ENCODE measurements around the gene CLDND1. TPM values are rescaled to one million over a fixed set of nuclear protein-coding genes. Genes with fewer than 3 reads are reported as not detected.

Gene CLDND1
- total and polyA plus RNA-seq, 10 of the 15 experiments (the other 5 are each of a cell fraction or from before 2014, with no cell fraction given): 97.8 to 225 (median 152) TPM

DNA sequence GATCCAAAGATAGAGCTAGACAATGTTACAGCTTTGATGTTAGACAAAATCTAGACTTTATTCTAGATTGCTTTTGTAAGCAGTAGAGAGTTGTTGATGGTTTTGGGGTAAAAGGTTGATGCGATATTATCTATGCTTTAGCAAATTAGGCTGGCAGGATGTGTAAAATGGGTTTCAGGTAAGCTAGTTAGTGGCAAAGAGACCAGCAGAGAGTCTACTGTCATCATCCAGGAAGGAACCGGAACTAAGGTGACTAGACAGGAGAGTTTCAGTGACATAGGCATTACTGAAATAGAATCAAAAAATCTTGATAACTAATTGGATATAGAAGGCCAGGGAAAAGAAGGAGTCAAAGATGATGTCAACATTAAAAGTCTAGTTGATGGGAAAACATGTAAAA, 14.1 kb downstream of the CLDND1 start:
- no peak for FAIRE-seq
- peak; percentile 18; the same call in 2 of the 3 replicates for ATAC-seq
- BruUV-seq (replicated peaks): no TSS peak
- ChIA-PET RAD21 (ENCODE audit: unreplicated experiment) (interaction anchor here (1.0 kb wide), 1 partner anchor 15 kb away, joined by 3 read pairs; the partner anchor contains the start of gene CLDND1), CTCF (interaction anchor here (1.2 kb wide), 1 partner anchor 64 kb away, joined by 4 read pairs; no protein-coding TSS in a partner anchor), SMC1A (ENCODE audit: uncharacterized antibody, unreplicated experiment) (interaction anchor here (1.1 to 1.5 kb wide), 3 partner anchors 10 to 62 kb away, joined by 3 to 5 read pairs (median 4); no protein-coding TSS in a partner anchor), POLR2A (interaction anchor here (1.2 kb wide), 1 partner anchor 24 kb away, joined by 3 read pairs; no protein-coding TSS in a partner anchor)
- Histone ChIP-seq H3K4me3 (no peak overlapping the region), H3K9me3 (replicated peaks; ENCODE audit: control insufficient read depth, insufficient read depth, low read length) (no peaks in the 10 kb centered on the region), H3K27me3 (replicated peaks in 1 of 2; ENCODE audit: control insufficient read depth in 2 of 2, insufficient read depth in 2 of 2, low read length in 1 of 2) (no peaks in the 10 kb centered on the region), H3K9ac (ENCODE audit: control insufficient read depth, insufficient read depth, low read length) (no peak overlapping the region), H3K36me3 (ENCODE audit: control insufficient read depth in 2 of 2, insufficient read depth in 2 of 2, low read length in 1 of 2) (no peaks in the 10 kb centered on the region; a peak in 1 of 4 replicates), H3K27ac (ENCODE audit: control insufficient read depth, insufficient read depth) (no peak overlapping the region), H2AFZ (ENCODE audit: control insufficient read depth, low read depth, low read length) (no peak overlapping the region), H3K4me1 (ENCODE audit: control insufficient read depth, insufficient read depth, low read length) (no peaks in the 10 kb centered on the region), H3K79me2 (ENCODE audit: control insufficient read depth, insufficient read depth, low read length) (no peaks in the 10 kb centered on the region), H3K4me2 (ENCODE audit: control insufficient read depth, insufficient read depth) (no peak overlapping the region), H4K20me1 (ENCODE audit: control insufficient read depth, insufficient read depth) (no peaks in the 10 kb centered on the region)
- in situ Hi-C loops (cut with MboI) (no loop called here), intact Hi-C loops (cut with micrococcal nuclease; ENCODE audit: unreplicated experiment) (no loop called here)
- WGBS (ENCODE audit: insufficient coverage, insufficient replicate concordance, low lambda C conversion rate, missing lambda C conversion rate): 100% methylated on average over 2 of the region's 2 CpGs
- no peak for DNase-seq (ENCODE audit: low read depth, low spot score)
- TF ChIP-seq RCOR1 (conservative IDR thresholded peaks at IDR 0.05; ENCODE audit: low read depth, low read length) (no peak), ZNF622 (IDR thresholded peaks at IDR 0.05) (no peak), RB1 (IDR thresholded peaks at IDR 0.05; ENCODE audit: borderline replicate concordance) (no peak), BMI1 (IDR thresholded peaks at IDR 0.05; ENCODE audit: borderline replicate concordance) (no peak), SMARCA5 (IDR thresholded peaks at IDR 0.05) (no peak), EGR1 (IDR thresholded peaks at IDR 0.05; ENCODE audit: borderline replicate concordance in 1 of 2, low read depth in 2 of 2, low read length in 2 of 2) (no peak), MXI1 (IDR thresholded peaks at IDR 0.05; ENCODE audit: low read depth, low read length) (no peak), RBBP5 (conservative IDR thresholded peaks at IDR 0.05) (no peak), DPF2 (IDR thresholded peaks at IDR 0.05) (no peak), POU2F2 (IDR thresholded peaks at IDR 0.05; ENCODE audit: borderline replicate concordance, low read depth, low read length) (no peak), NR2C1 (IDR thresholded peaks at IDR 0.05) (no peak)
- TF ChIP-seq, protein P1, sequence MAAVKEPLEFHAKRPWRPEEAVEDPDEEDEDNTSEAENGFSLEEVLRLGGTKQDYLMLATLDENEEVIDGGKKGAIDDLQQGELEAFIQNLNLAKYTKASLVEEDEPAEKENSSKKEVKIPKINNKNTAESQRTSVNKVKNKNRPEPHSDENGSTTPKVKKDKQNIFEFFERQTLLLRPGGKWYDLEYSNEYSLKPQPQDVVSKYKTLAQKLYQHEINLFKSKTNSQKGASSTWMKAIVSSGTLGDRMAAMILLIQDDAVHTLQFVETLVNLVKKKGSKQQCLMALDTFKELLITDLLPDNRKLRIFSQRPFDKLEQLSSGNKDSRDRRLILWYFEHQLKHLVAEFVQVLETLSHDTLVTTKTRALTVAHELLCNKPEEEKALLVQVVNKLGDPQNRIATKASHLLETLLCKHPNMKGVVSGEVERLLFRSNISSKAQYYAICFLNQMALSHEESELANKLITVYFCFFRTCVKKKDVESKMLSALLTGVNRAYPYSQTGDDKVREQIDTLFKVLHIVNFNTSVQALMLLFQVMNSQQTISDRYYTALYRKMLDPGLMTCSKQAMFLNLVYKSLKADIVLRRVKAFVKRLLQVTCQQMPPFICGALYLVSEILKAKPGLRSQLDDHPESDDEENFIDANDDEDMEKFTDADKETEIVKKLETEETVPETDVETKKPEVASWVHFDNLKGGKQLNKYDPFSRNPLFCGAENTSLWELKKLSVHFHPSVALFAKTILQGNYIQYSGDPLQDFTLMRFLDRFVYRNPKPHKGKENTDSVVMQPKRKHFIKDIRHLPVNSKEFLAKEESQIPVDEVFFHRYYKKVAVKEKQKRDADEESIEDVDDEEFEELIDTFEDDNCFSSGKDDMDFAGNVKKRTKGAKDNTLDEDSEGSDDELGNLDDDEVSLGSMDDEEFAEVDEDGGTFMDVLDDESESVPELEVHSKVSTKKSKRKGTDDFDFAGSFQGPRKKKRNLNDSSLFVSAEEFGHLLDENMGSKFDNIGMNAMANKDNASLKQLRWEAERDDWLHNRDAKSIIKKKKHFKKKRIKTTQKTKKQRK (IDR thresholded peaks at IDR 0.05; ENCODE audit: low read depth, low read length): no peak
- TF ChIP-seq, protein P2, sequence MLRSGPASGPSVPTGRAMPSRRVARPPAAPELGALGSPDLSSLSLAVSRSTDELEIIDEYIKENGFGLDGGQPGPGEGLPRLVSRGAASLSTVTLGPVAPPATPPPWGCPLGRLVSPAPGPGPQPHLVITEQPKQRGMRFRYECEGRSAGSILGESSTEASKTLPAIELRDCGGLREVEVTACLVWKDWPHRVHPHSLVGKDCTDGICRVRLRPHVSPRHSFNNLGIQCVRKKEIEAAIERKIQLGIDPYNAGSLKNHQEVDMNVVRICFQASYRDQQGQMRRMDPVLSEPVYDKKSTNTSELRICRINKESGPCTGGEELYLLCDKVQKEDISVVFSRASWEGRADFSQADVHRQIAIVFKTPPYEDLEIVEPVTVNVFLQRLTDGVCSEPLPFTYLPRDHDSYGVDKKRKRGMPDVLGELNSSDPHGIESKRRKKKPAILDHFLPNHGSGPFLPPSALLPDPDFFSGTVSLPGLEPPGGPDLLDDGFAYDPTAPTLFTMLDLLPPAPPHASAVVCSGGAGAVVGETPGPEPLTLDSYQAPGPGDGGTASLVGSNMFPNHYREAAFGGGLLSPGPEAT (IDR thresholded peaks at IDR 0.05; ENCODE audit: low read depth): no peak
- TF ChIP-seq, protein P3, sequence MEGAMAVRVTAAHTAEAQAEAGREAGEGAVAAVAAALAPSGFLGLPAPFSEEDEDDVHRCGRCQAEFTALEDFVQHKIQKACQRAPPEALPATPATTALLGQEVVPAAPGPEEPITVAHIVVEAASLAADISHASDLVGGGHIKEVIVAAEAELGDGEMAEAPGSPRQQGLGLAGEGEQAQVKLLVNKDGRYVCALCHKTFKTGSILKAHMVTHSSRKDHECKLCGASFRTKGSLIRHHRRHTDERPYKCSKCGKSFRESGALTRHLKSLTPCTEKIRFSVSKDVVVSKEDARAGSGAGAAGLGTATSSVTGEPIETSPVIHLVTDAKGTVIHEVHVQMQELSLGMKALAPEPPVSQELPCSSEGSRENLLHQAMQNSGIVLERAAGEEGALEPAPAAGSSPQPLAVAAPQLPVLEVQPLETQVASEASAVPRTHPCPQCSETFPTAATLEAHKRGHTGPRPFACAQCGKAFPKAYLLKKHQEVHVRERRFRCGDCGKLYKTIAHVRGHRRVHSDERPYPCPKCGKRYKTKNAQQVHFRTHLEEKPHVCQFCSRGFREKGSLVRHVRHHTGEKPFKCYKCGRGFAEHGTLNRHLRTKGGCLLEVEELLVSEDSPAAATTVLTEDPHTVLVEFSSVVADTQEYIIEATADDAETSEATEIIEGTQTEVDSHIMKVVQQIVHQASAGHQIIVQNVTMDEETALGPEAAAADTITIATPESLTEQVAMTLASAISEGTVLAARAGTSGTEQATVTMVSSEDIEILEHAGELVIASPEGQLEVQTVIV (IDR thresholded peaks at IDR 0.05; ENCODE audit: borderline replicate concordance, partially characterized antibody): no peak
- TF ChIP-seq, protein P4, sequence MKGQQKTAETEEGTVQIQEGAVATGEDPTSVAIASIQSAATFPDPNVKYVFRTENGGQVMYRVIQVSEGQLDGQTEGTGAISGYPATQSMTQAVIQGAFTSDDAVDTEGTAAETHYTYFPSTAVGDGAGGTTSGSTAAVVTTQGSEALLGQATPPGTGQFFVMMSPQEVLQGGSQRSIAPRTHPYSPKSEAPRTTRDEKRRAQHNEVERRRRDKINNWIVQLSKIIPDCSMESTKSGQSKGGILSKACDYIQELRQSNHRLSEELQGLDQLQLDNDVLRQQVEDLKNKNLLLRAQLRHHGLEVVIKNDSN (IDR thresholded peaks at IDR 0.05; ENCODE audit: borderline replicate concordance, extremely low read length, insufficient read depth, low read depth, low read length): no peak
- TF ChIP-seq, protein P5, sequence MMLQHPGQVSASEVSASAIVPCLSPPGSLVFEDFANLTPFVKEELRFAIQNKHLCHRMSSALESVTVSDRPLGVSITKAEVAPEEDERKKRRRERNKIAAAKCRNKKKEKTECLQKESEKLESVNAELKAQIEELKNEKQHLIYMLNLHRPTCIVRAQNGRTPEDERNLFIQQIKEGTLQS (IDR thresholded peaks at IDR 0.05; ENCODE audit: borderline replicate concordance, extremely low read depth, low read depth, low read length): no peak
